Dermis blood vessel endothelial cell (primary cell): ENCODE results near the gene SGSH. TPM values are rescaled to one million over a fixed set of nuclear protein-coding genes. Genes with fewer than 3 reads are reported as not detected.

ENCODE experiments used
- DNase-seq: peaks from one replicate; pipeline ENCODE4 v3.0.0; 2010
- total RNA-seq: library from RNA; depleted of rRNA; stranded (reverse); fragments of >200 nt; gene quantifications from 2 replicates; pipeline ENCODE4 v1.2.3, GENCODE V29; 2014

Gene SGSH
- total RNA-seq, 1 donor from 2014 or later = 14.3 TPM

- no peak for DNase-seq
These were observed 36.3 kb downstream of the SGSH start for GRCh38 chr17:80183581-80184422.

DNA sequence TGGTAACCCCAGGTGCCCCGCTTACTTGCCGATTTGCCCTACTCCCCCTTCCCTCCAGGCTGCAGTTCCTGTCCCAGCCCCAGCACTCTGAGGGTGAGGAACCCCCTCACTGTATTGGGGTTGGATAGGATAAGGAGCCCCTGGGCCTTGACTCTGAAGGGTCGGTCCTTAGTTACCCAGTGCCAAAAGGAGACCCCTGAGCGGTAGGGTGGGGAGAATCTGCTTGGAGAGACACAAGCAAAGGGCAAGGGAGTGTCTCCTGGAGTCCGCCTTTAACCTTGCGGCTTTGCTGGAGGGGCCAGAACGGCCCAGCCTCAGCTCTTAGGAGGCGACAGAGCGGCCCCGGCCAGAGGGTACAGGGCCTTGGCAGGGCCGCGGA is 37.3 kb downstream of the SGSH start:
- DNase-seq = no peak

GRCh38 chr17:80182118-80182844 is 37.9 kb downstream of the SGSH start:
- DNase-seq = no peak

DNA sequence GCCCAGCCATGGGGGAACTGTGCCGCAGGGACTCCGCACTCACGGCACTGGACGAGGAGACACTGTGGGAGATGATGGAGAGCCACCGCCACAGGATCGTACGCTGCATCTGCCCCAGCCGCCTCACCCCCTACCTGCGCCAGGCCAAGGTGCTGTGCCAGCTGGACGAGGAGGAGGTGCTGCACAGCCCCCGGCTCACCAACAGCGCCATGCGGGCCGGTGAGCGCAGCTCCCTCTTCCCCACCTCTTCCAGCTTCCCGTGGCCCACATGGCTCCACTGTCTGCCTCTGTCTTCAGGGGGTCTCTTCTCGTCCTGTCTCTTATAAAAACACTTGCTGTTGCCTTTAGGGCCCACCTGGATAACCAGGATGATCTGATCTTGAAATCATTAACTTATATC is 38.7 kb downstream of the SGSH start:
- DNase-seq = no peak

GRCh38 chr17:80180192-80180591 is 39.9 kb downstream of the SGSH start:
- no peak for DNase-seq

- peak; percentile 72 for DNase-seq
These were observed 42.0 kb downstream of the SGSH start for GRCh38 chr17:80177986-80178595.

DNA sequence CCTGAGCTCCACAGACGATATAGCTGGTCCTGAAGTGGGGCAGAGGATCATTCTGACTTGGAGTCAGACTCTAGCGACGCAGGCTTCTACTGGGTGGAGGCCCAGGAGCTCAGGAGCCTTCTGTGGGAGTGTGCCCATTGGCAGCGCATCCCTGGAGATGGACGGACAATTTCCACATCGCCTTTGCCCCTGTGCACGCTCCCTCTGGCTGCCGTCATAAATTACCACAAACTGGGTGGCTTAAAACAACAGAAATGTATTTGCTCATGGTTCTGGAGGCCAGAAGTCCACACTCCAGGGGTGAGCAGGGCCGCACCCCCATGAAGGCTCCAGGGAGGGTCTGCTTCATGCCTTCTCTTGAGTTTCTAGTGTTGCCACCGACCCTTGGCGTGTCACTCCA is 43.4 kb downstream of the SGSH start:
- no peak for DNase-seq

GRCh38 chr17:80173916-80174315 is 46.2 kb downstream of the SGSH start:
- DNase-seq = no peak

- no peak for DNase-seq
These were observed 47.0 kb downstream of the SGSH start for GRCh38 chr17:80173126-80173525.

- DNase-seq = no peak
These were observed 48.5 kb downstream of the SGSH start for GRCh38 chr17:80171681-80172080.

DNA sequence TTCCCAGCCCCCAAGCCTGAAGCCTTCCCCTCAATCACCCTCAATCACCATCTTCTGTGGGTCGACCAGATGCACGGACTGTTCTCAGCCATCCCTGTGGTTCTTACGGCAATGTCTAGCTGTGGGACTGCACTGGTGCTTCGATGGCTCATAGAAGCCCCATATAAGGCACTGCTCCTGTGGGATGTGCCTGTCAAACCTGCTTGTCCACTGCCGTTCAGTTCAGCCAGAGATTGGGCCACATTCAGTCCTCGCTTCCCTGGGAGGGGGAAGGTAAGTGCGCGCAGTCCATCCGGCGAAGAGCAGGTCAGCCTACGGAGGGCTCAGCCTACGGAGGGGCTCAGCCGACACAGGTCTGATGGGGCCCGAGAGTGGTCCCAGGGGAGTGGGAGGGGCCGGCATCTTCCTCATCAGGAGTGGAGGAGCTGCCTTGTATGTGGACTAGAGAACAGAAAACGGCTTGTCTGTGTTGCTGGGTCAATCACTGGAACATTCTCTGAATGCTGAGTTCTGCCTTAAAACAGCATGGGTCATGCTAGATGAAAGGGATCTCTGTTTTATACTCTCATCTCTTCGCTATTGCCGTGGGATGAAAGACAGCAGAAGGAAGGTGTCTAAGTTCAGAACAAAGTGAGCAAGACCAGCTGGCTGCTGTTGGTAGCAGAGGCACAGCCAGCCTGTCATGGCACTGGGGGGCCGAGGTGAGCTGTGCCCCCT is 50.2 kb downstream of the SGSH start, which contains the start of gene CARD14:
Gene CARD14 (plus strand): TSS at position 247 of the 717 bp plus-strand sequence. CDS start 11,409 bp downstream, outside the sequence.
- no peak for DNase-seq

DNA sequence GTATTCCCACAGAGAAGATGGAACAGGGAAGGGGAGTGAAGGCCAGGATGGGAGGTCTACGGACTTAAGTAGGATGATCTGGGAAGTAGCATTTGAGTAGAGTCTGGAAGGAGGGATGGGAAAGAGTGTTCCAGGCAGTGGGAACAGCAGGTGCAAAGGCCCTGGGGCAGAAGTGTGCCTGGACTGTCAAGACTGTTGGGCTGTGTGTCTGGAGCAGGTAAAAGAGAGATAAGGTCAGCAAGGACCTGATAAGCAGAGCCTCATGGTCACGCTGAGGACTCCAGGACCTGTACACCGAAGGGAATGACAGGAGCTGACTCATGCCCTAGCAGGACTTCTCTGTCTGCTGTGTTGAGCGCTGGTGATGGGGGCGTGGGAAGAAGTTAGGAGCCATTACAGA is 51.0 kb downstream of the SGSH start:
- DNase-seq = no peak

DNA sequence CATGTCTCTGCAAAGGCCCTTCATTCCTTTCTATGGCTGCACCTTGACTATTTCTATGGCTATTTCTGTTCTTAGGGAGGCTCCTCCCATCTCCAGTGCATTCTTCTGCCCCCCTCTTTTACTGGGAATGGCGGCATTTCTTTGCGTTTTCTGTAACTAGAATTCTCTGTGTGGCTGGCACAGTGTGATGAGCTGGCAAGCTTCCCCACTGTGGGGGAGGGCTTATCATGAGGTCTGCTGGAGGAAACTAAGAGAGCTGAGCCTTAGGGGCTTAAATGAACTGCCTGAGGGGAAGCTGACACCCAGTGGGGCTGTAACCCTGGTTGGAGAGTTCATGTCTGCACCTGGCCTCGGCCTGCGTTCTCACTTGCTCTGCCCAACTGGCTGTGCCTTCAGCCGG is 51.8 kb downstream of the SGSH start:
- no peak for DNase-seq

DNA sequence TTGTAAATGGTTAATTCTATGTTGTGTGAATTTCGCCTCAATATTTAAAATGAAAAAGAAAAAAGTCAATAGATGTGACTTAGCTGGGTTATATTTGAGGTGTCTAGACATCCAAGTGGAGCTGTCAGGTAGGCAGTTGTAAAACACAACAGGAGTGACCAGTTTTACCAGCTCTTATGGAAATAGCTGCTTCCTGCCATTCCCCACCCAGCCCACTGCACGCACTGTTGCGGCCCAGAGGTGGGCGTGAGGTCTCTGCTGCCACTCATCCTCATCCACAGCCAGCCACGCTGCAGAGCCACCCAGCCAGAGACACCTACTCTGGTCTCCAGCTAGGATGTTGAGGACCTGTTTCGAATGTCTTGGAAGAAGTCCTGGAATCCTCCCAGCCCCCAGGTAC is 53.7 kb downstream of the SGSH start:
- DNase-seq = no peak

DNA sequence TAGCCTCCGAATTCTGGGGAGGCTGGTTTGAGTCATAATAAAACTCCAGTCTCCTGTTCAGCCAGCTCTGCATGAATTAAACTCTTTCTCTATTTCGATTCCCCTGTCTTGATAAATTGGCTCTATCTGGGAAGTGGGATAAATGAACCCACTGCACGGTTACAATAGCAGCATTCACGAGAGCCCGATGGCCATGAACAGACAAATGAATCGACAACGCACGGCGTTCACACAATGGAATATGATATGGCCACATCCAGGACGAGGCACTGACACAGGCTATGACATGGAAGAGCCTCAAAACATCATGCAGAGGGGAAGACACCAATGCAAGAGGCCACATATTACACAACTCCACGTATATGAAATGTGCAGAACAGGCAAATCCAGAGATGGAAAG is 55.9 kb downstream of the SGSH start:
- no peak for DNase-seq

GRCh38 chr17:80163336-80163735 is 56.8 kb downstream of the SGSH start:
- DNase-seq = no peak

DNA sequence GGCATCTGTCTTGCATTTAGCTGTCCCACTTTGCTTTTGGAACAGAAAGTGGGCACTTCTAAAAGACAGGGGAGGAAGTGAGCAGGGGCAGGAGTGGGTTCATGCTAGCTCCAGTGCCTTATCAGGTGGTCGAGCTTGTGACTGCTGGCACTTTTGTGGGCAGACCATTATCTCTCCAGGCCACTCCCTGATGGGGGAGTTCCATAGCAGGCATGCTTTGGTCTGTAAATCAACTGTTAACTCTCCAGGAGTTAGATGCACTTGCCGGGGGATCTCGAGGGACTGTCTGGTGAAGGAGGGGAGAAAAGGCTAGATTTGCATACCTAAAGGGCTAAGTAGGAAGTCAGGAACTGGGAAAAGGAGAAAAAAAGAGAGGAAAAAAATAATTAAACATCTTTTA is 59.6 kb downstream of the SGSH start:
- no peak for DNase-seq

Other genes starting within 250 kb of the SGSH start
- 44.9 and 61.8 TPM in 2 replicates for gene TBC1D16, start 184.5 kb downstream of the SGSH start, total RNA-seq
- gene CCDC40, start 183.7 kb downstream of the SGSH start, total RNA-seq = 1.4 and 2.2 TPM in 2 replicates
- 47.7 and 52.4 TPM in 2 replicates for gene GAA, start 118.8 kb downstream of the SGSH start, total RNA-seq
- 99.6 and 235 TPM in 2 replicates for gene EIF4A3, start 73.2 kb downstream of the SGSH start, total RNA-seq
- 0.34 and 1.1 TPM in 2 replicates for gene CARD14, start 50.3 kb downstream of the SGSH start, total RNA-seq
- 13.3 and 14.8 TPM in 2 replicates for gene SLC26A11, start 94 bp upstream of the SGSH start, total RNA-seq
- 111 and 162 TPM in 2 replicates for gene RNF213, start 40.5 kb upstream of the SGSH start, total RNA-seq
- gene ENDOV, start 194.8 kb upstream of the SGSH start, total RNA-seq = 19.5 and 27.6 TPM in 2 replicates